Measurements from ENCODE around the gene CXCR5. TPM values are rescaled to one million over a fixed set of nuclear protein-coding genes. Genes with fewer than 3 reads are reported as not detected.
A peak's percentile ranks its signal among the peaks of the same experiment; 100 is the strongest.

CXCR5 gene
- total and polyA plus RNA-seq, 7 donors = under 0.01 to 11.5 (median 0.23) TPM; not detected in 4

GRCh38 chr11:118916842-118917388 lies 33.2 kb downstream of the CXCR5 start:
- TF ChIP-seq POLR2A (IDR thresholded peaks at IDR 0.05) (no peak), POLR2AphosphoS5 (IDR thresholded peaks at IDR 0.05) (peak; percentile 8 to 30 (median 20)), EP300 (IDR thresholded peaks at IDR 0.05) (no peak)
- Histone ChIP-seq H3K27ac (peak overlapping the region; percentile 95 to 100 (median 100)), H3K4me3 (peak overlapping the region in 3 of 4 donors; percentile 16 to 92 (median 38)), H3K27me3 (no peaks in the 10 kb centered on the region), H3K9me3 (no peaks in the 10 kb centered on the region), H3K36me3 (no peaks in the 10 kb centered on the region), H3K4me1 (peaks cover 0 to 100% (median 100%) of the 10 kb centered on the region in 4 donors)
- 21 to 49% methylated on average over 8 of the region's 8 CpGs for WGBS, 2 donors
- DNase-seq = peak; percentile 90
- intact Hi-C loops (cut with DNase I) = no loop called here

- H3K4me1 ChIP-seq = peaks cover 0 to 100% (median 100%) of the 10 kb centered on the region in 4 donors
- peak; percentile 95 for DNase-seq
- H3K9me3 ChIP-seq = no peaks in the 10 kb centered on the region
- no peaks in the 10 kb centered on the region for H3K27me3 ChIP-seq
- peak overlapping the region; percentile 19 to 92 (median 31) for H3K4me3 ChIP-seq
- peak in 1 of 2 donors; percentile 31 for TF ChIP-seq POLR2A (IDR thresholded peaks at IDR 0.05)
- no peak for TF ChIP-seq CTCF (IDR thresholded peaks at IDR 0.05)
- peak in 1 of 4 donors; percentile 73 for TF ChIP-seq EP300 (IDR thresholded peaks at IDR 0.05)
- TF ChIP-seq POLR2AphosphoS5 (IDR thresholded peaks at IDR 0.05) = peak; percentile 58 to 78 (median 72)
- H3K36me3 ChIP-seq = no peaks in the 10 kb centered on the region
- intact Hi-C loops (cut with DNase I) = no loop called here
- H3K27ac ChIP-seq = peak overlapping the region; percentile 95 to 100 (median 100)
- 4 to 21% methylated on average over 13 of the region's 13 CpGs for WGBS, 2 donors
Observed at GRCh38 chr11:118917481-118918127, 33.9 kb downstream of the CXCR5 start.

- WGBS, 2 donors = 4 to 31% methylated on average over 14 of the region's 14 CpGs
- DNase-seq = peak; percentile 92
- no peaks in the 10 kb centered on the region for H3K27me3 ChIP-seq
Observed at GRCh38 chr11:118918128-118918685, 34.5 kb downstream of the CXCR5 start.

DNA sequence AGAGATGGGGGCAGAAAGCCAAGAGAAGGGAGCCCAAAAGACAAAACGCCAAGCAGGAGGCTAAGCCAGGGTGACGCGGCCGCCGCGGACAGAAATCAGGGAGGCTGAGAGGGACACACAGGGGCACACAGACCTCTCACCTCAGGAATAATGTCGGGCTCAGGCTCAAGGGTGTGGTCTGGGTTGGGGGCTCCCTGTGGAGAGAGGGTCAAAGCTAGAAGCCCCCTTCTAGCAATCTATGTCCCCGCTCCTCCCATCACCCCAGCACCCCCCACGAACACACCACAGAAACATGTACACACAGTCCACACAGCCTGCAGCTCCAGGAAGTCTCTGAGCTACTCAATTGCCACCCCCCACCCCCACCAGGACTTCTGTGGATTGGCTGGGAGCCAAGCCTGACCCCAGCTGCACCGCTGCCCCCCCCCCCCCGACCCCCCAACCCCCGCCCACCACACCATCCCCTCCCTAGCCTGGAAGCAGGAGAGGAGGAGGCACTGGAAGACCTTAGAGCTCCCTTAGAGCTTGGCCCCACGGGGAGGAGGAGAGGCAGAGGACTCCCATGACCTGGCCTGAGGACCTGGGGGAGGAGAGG lies 35.1 kb downstream of the CXCR5 start:
- H3K27ac ChIP-seq = peak overlapping the region; percentile 95 to 100 (median 100)
- 3 to 13% methylated on average over 12 to 13 of the region's 13 CpGs for WGBS, 2 donors
- TF ChIP-seq POLR2A (IDR thresholded peaks at IDR 0.05) (no peak), POLR2AphosphoS5 (IDR thresholded peaks at IDR 0.05) (no peak), CTCF (IDR thresholded peaks at IDR 0.05) (no peak), EP300 (IDR thresholded peaks at IDR 0.05) (no peak)
- peaks cover 0 to 100% (median 100%) of the 10 kb centered on the region in 4 donors for H3K4me1 ChIP-seq
- intact Hi-C loops (cut with DNase I) = no loop called here
- DNase-seq = peak; percentile 71
- no peaks in the 10 kb centered on the region for H3K27me3 ChIP-seq
- H3K36me3 ChIP-seq = no peaks in the 10 kb centered on the region
- H3K4me3 ChIP-seq = peak overlapping the region; percentile 19 to 92 (median 64)
- no peaks in the 10 kb centered on the region for H3K9me3 ChIP-seq

More at GRCh38 chr11:118918128-118918685, 34.5 kb downstream of the CXCR5 start:
- intact Hi-C loops (cut with DNase I) = no loop called here
- Histone ChIP-seq H3K9me3 (no peaks in the 10 kb centered on the region), H3K36me3 (no peaks in the 10 kb centered on the region), H3K4me1 (peaks cover 0 to 100% (median 100%) of the 10 kb centered on the region in 4 donors), H3K4me3 (peak overlapping the region; percentile 19 to 92 (median 31)), H3K27ac (peak overlapping the region; percentile 95 to 100 (median 100))
- peak; percentile 40 to 50 (median 49) for TF ChIP-seq POLR2AphosphoS5 (IDR thresholded peaks at IDR 0.05)
- no peak for TF ChIP-seq EP300 (IDR thresholded peaks at IDR 0.05)
- no peak for TF ChIP-seq POLR2A (IDR thresholded peaks at IDR 0.05)
- TF ChIP-seq CTCF (IDR thresholded peaks at IDR 0.05) = no peak

Data from sigmoid colon (tissue), 7 donors.